Measurements from ENCODE around the gene ATG7. TPM values are rescaled to one million over a fixed set of nuclear protein-coding genes. Genes with fewer than 3 reads are reported as not detected.

Gene ATG7
- total RNA-seq, 5 donors from 2014 or later (not counting 1 experiment from before 2014, with no cell fraction given) = 29.0 to 39.3 (median 37.4) TPM

DNA sequence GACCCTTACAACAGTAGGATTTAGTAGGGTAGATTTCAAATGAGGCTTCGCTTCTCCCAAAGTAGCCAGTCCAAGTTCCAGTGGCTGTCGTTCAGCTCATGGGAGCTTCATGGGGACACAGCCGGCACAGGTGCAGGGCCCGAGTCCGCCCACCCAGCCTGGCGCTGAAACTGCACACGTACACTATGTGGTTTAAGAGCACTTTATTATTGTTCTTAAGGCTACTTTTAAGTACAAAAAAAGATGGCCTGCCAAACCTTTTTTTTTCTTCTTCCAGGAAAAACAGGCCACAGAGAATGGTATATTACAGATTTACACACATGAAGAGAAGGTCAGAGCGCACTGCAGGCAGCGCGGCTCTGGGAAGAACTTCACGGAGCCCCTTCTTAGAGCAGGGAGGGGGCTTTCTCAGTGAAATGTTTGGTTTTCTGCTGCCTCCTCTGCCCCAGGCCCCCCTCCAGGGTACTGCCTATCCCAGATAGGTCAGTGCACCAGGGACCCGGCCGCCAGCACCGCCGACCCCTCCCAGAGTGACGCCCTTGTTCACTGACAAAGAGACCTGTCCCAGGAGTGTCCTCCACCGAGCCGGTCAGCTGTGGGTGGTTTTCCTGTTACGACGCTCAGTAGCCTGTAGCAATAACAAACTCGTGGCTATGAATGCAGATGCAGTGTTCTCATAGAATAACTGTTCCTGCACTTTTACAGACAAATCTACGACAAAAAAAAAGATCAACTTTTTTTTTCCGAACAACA is 283.9 kb downstream of the ATG7 start:
- H3K27ac Mint-ChIP-seq = no peak overlapping the region
- H3K4me3 Mint-ChIP-seq = no peak overlapping the region
- 88% methylated on average over 9 of the region's 23 CpGs for WGBS (ENCODE audit: insufficient coverage)
- H3K9me3 Mint-ChIP-seq = no peaks in the 10 kb centered on the region
- CTCF ChIA-PET = no interaction called here
- Histone ChIP-seq H3K27ac (ENCODE audit: low read length) (no peak overlapping the region), H3K27me3 (replicated peaks in 1 of 2; ENCODE audit: control insufficient read depth in 2 of 2, extremely low read depth in 1 of 2, insufficient read depth in 2 of 2, low read length in 1 of 2) (no peaks in the 10 kb centered on the region), H3K4me1 (ENCODE audit: control insufficient read depth in 1 of 2, extremely low read depth in 1 of 2, insufficient read depth in 2 of 2, low read length in 2 of 2) (no peaks in the 10 kb centered on the region), H3K9me3 (no peaks in the 10 kb centered on the region), H3K36me3 (ENCODE audit: control insufficient read depth in 2 of 2, extremely low read depth in 1 of 2, insufficient read depth in 1 of 2, low read length in 1 of 2) (peaks cover 22 to 33% of the 10 kb centered on the region in 2 donors), H3K4me3 (ENCODE audit: control insufficient read depth in 1 of 2, extremely low read depth in 1 of 2, low read length in 1 of 2) (no peak overlapping the region)
- POLR2A ChIA-PET = interaction anchor here in 1 of 2 donors (0.6 kb wide), 1 partner anchor 67 kb away, joined by 3 read pairs; no protein-coding TSS in a partner anchor
- DNase-seq (no peak), ATAC-seq (replicated peaks in 1 of 4) (no peak)
- peaks cover 3 to 6% (median 5%) of the 10 kb centered on the region in 3 donors for H3K4me1 Mint-ChIP-seq
- H3K36me3 Mint-ChIP-seq = peaks cover 33% of the 10 kb centered on the region
- H3K27me3 Mint-ChIP-seq = no peaks in the 10 kb centered on the region

DNA sequence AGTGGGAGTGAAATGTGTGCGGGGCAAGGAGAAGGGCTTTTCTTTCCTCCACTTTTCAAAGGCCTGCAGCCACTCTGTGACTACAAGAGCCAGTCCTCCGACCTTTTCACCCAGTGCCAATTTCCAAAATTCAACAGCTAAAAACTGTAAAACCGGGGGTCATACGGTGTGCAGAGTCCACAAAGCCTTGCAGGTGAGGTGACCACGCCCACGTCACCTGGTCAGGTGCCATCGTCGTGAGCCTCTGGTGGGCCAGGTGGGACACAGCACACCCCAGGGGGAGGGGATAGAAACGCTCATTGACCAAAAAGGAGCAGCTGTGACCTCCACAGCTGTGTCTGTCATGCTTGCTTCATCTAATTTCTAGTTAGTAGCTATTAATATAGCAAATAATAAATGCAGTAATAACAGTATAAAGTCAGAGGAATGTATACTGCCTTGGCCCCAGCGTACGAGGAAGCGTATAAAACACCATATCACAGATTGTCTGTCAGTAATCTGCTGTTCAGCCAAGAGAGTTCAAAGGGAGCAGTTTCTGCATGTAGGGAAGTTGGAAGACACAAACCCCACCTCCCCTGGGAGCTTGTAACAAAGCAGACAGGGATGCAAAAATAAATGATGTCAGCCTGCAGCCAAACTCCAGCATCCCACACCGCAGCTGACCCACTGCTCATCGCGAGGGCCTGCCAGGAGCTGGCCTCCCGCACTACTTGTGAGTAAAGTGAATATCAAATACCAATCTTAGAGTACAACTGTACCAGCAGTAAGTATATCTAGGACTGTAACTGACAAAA is 284.9 kb downstream of the ATG7 start:
- CTCF ChIA-PET = no interaction called here
- H3K36me3 ChIP-seq (ENCODE audit: control insufficient read depth in 2 of 2, extremely low read depth in 1 of 2, insufficient read depth in 1 of 2, low read length in 1 of 2) = peaks cover 22 to 34% of the 10 kb centered on the region in 2 donors
- no peaks in the 10 kb centered on the region for H3K27me3 Mint-ChIP-seq
- ATAC-seq (replicated peaks in 1 of 4) (no peak), DNase-seq (no peak)
- peaks cover 0 to 4% (median 3%) of the 10 kb centered on the region in 3 donors for H3K4me1 Mint-ChIP-seq
- no peak overlapping the region for H3K4me3 ChIP-seq (ENCODE audit: control insufficient read depth in 1 of 2, extremely low read depth in 1 of 2, low read length in 1 of 2)
- no peak overlapping the region for H3K27ac ChIP-seq (ENCODE audit: low read length)
- no peaks in the 10 kb centered on the region for H3K27me3 ChIP-seq (replicated peaks in 1 of 2; ENCODE audit: control insufficient read depth in 2 of 2, extremely low read depth in 1 of 2, insufficient read depth in 2 of 2, low read length in 1 of 2)
- H3K27ac Mint-ChIP-seq = no peak overlapping the region
- H3K4me3 Mint-ChIP-seq = no peak overlapping the region
- H3K9me3 ChIP-seq = no peaks in the 10 kb centered on the region
- 93% methylated on average over 3 of the region's 16 CpGs for WGBS (ENCODE audit: insufficient coverage)
- no peaks in the 10 kb centered on the region for H3K4me1 ChIP-seq (ENCODE audit: control insufficient read depth in 1 of 2, extremely low read depth in 1 of 2, insufficient read depth in 2 of 2, low read length in 2 of 2)
- no peaks in the 10 kb centered on the region for H3K9me3 Mint-ChIP-seq
- peaks cover 31% of the 10 kb centered on the region for H3K36me3 Mint-ChIP-seq
- POLR2A ChIA-PET = no interaction called here

DNA sequence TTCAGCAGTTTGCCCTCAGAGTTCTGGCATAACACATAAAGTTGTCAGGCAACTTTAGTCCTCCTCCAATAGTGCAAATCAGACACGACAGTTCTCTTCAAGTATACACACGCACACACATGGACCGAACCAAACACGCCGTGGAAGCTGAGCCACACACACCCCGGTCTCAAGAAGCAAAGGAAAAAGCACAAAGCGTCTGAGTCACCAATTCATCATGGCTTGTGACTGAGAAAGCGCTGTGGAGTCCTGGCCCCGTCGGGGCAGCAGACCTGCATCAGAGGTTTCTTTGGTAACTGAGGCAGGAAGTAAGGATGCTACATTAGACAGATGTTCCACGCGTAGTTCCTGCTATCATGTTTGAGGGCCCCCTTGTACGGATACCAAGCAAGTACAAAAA is 285.8 kb downstream of the ATG7 start:
- Mint-ChIP-seq H3K4me1 (peaks cover 0 to 4% (median 0%) of the 10 kb centered on the region in 3 donors), H3K27ac (peak overlapping the region; percentile 49 to 70), H3K36me3 (peaks cover 25% of the 10 kb centered on the region), H3K9me3 (no peaks in the 10 kb centered on the region), H3K4me3 (no peak overlapping the region), H3K27me3 (no peaks in the 10 kb centered on the region)
- no peak for ATAC-seq (replicated peaks in 1 of 4)
- ChIA-PET POLR2A (no interaction called here), CTCF (interaction anchor here in 1 of 2 donors (0.6 kb wide), 1 partner anchor 91 kb away, joined by 7 read pairs; no protein-coding TSS in a partner anchor)
- no peak overlapping the region for H3K4me3 ChIP-seq (ENCODE audit: control insufficient read depth in 1 of 2, extremely low read depth in 1 of 2, low read length in 1 of 2)
- no peak for DNase-seq
- H3K9me3 ChIP-seq = no peaks in the 10 kb centered on the region
- WGBS (ENCODE audit: insufficient coverage) = 85% methylated on average over 9 of the region's 13 CpGs
- H3K36me3 ChIP-seq (ENCODE audit: control insufficient read depth in 2 of 2, extremely low read depth in 1 of 2, insufficient read depth in 1 of 2, low read length in 1 of 2) = peaks cover 22 to 44% of the 10 kb centered on the region in 2 donors
- H3K27ac ChIP-seq (ENCODE audit: low read length) = no peak overlapping the region
- no peaks in the 10 kb centered on the region for H3K27me3 ChIP-seq (replicated peaks in 1 of 2; ENCODE audit: control insufficient read depth in 2 of 2, extremely low read depth in 1 of 2, insufficient read depth in 2 of 2, low read length in 1 of 2)
- H3K4me1 ChIP-seq (ENCODE audit: control insufficient read depth in 1 of 2, extremely low read depth in 1 of 2, insufficient read depth in 2 of 2, low read length in 2 of 2) = no peaks in the 10 kb centered on the region

DNA sequence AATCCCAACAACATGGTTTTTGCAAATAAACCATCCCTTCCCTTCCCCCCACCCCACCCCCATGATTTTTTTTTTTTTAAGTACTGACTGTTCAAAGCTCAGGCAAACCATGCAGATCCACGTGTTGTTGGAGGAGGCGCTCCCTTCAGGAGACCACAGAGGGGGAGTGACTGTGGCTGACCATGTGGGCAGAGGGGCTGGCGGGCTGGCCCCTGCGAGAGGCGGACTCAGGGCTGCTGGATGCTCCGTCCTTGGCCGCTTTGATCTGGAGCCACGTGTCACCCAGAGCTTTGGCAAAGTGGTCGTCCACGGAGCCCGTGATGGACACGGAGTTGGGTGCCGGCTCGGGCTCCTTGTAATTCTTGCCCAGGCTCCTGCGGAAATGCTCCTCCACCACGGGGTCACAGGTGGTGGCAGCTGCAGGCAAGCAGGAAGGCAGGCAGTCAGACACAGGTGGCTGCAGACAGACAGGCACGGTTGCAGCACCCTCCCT is 286.3 kb downstream of the ATG7 start:
- no peak overlapping the region for H3K27ac Mint-ChIP-seq
- no peak overlapping the region for H3K4me3 ChIP-seq (ENCODE audit: control insufficient read depth in 1 of 2, extremely low read depth in 1 of 2, low read length in 1 of 2)
- ChIA-PET POLR2A (no interaction called here), CTCF (interaction anchor here in 1 of 2 donors (0.6 kb wide), 1 partner anchor 91 kb away, joined by 7 read pairs; no protein-coding TSS in a partner anchor)
- DNase-seq = no peak
- H3K27me3 ChIP-seq (replicated peaks in 1 of 2; ENCODE audit: control insufficient read depth in 2 of 2, extremely low read depth in 1 of 2, insufficient read depth in 2 of 2, low read length in 1 of 2) = no peaks in the 10 kb centered on the region
- no peaks in the 10 kb centered on the region for H3K4me1 ChIP-seq (ENCODE audit: control insufficient read depth in 1 of 2, extremely low read depth in 1 of 2, insufficient read depth in 2 of 2, low read length in 2 of 2)
- ATAC-seq (replicated peaks in 1 of 4) = no peak
- H3K36me3 Mint-ChIP-seq = peaks cover 25% of the 10 kb centered on the region
- no peaks in the 10 kb centered on the region for H3K27me3 Mint-ChIP-seq
- peaks cover 22 to 48% of the 10 kb centered on the region in 2 donors for H3K36me3 ChIP-seq (ENCODE audit: control insufficient read depth in 2 of 2, extremely low read depth in 1 of 2, insufficient read depth in 1 of 2, low read length in 1 of 2)
- no peaks in the 10 kb centered on the region for H3K9me3 ChIP-seq
- no peak overlapping the region for H3K27ac ChIP-seq (ENCODE audit: low read length)
- no peaks in the 10 kb centered on the region for H3K9me3 Mint-ChIP-seq
- WGBS (ENCODE audit: insufficient coverage) = 91% methylated on average over 13 of the region's 17 CpGs
- H3K4me1 Mint-ChIP-seq = peaks cover 0 to 4% (median 0%) of the 10 kb centered on the region in 3 donors
- H3K4me3 Mint-ChIP-seq = no peak overlapping the region

DNA sequence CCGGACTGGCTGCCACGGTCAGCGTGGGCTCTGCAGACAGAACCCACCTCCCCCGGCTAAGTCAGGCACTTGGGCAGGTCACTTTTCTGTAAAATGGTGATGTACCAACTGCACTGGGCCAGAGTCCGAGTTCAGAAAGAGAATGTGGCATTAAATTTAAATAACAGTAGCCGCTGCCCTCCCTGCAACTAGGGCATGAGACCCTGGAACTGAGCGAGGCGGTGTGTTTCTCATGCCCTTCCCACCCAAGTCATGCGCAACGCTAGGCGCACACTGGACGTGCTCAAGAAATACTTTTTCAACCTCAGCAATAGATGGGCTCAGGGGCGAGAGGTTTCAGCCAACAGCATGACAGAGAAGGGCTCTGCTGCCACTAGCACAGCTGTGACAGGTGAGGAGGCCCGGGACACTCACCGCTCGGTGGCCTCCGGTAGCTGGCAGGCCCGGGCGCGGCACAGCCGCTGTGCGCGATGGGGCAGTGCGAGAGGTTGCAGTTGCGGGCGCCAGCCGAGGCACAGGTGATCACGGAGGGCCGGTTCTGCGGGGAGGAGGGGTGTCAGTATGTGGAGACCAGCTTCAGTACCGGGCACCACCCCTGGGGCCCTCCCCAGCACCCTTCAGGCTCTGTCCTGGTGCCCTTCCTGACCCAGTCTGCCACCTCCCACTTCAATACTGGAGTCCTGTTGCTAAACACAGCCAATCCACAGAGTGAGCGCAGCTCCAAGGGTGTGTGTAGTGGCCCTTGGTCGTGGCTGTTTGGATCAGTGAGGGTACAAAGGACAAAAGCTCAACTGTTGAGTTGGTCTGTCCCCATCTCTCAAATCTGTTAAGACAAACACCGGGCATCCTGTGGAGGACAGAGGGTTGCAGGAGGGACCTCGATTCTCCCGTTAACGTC is 287.0 kb downstream of the ATG7 start:
- no peaks in the 10 kb centered on the region for H3K9me3 ChIP-seq
- no peak overlapping the region for H3K27ac ChIP-seq (ENCODE audit: low read length)
- peaks cover 23 to 56% of the 10 kb centered on the region in 2 donors for H3K36me3 ChIP-seq (ENCODE audit: control insufficient read depth in 2 of 2, extremely low read depth in 1 of 2, insufficient read depth in 1 of 2, low read length in 1 of 2)
- 90% methylated on average over 29 of the region's 37 CpGs for WGBS (ENCODE audit: insufficient coverage)
- no peak overlapping the region for H3K4me3 Mint-ChIP-seq
- H3K27me3 Mint-ChIP-seq = no peaks in the 10 kb centered on the region
- POLR2A ChIA-PET = no interaction called here
- H3K36me3 Mint-ChIP-seq = peaks cover 31% of the 10 kb centered on the region
- no peak for DNase-seq
- peaks cover 0 to 4% (median 0%) of the 10 kb centered on the region in 3 donors for H3K4me1 Mint-ChIP-seq
- no peaks in the 10 kb centered on the region for H3K27me3 ChIP-seq (replicated peaks in 1 of 2; ENCODE audit: control insufficient read depth in 2 of 2, extremely low read depth in 1 of 2, insufficient read depth in 2 of 2, low read length in 1 of 2)
- no peak overlapping the region for H3K4me3 ChIP-seq (ENCODE audit: control insufficient read depth in 1 of 2, extremely low read depth in 1 of 2, low read length in 1 of 2)
- H3K9me3 Mint-ChIP-seq = no peaks in the 10 kb centered on the region
- no peaks in the 10 kb centered on the region for H3K4me1 ChIP-seq (ENCODE audit: control insufficient read depth in 1 of 2, extremely low read depth in 1 of 2, insufficient read depth in 2 of 2, low read length in 2 of 2)
- ATAC-seq (replicated peaks in 1 of 4) = no peak
- H3K27ac Mint-ChIP-seq = no peak overlapping the region
- CTCF ChIA-PET = interaction anchor here in 1 of 2 donors (0.6 kb wide), 1 partner anchor 90 kb away, joined by 7 read pairs; no protein-coding TSS in a partner anchor

Data from T-cell (primary cell).